ENCODE data around the gene PDK2. TPM values are rescaled to one million over a fixed set of nuclear protein-coding genes. Genes with fewer than 3 reads are reported as not detected.

Gene PDK2
- total RNA-seq, 2 experiments from 2014 or later = 9.8 to 16.2 TPM

- H3K27ac Mint-ChIP-seq = no peak overlapping the region
- POLR2A ChIA-PET = no interaction called here
- no peaks in the 10 kb centered on the region for H3K9me3 Mint-ChIP-seq (ENCODE audit: low read depth)
- no peaks in the 10 kb centered on the region for H3K4me1 Mint-ChIP-seq
- ATAC-seq (no peak), DNase-seq (no peak)
- H3K36me3 Mint-ChIP-seq (ENCODE audit: low read depth) = no peaks in the 10 kb centered on the region
- CTCF ChIA-PET = interaction anchor here (0.9 to 2.4 kb wide), 2 partner anchors 17 to 23 kb away, joined by 3 to 13 read pairs; no protein-coding TSS in a partner anchor
- no peak overlapping the region for H3K4me3 Mint-ChIP-seq
- H3K27me3 Mint-ChIP-seq = peaks cover 6% of the 10 kb centered on the region
- intact Hi-C loops (cut with DNase I, micrococcal nuclease) = no loop called here
Measured at GRCh38 chr17:50110591-50111349, 15.6 kb downstream of the PDK2 start.

GRCh38 chr17:50111673-50112655 is 16.8 kb downstream of the PDK2 start:
- Mint-ChIP-seq H3K36me3 (ENCODE audit: low read depth) (no peaks in the 10 kb centered on the region), H3K4me1 (peaks cover 3% of the 10 kb centered on the region), H3K4me3 (no peak overlapping the region), H3K27me3 (peaks cover 14% of the 10 kb centered on the region), H3K9me3 (ENCODE audit: low read depth) (no peaks in the 10 kb centered on the region), H3K27ac (no peak overlapping the region)
- intact Hi-C loops (cut with DNase I, micrococcal nuclease) = no loop called here
- DNase-seq (no peak), ATAC-seq (no peak)
- CTCF ChIA-PET = interaction anchor here (0.5 to 2.4 kb wide), 8 partner anchors 15 to 231 kb away, joined by 3 to 13 read pairs (median 3); no protein-coding TSS in a partner anchor
- POLR2A ChIA-PET = interaction anchor here (0.6 kb wide), 1 partner anchor 92 kb away, joined by 3 read pairs; no protein-coding TSS in a partner anchor

DNA sequence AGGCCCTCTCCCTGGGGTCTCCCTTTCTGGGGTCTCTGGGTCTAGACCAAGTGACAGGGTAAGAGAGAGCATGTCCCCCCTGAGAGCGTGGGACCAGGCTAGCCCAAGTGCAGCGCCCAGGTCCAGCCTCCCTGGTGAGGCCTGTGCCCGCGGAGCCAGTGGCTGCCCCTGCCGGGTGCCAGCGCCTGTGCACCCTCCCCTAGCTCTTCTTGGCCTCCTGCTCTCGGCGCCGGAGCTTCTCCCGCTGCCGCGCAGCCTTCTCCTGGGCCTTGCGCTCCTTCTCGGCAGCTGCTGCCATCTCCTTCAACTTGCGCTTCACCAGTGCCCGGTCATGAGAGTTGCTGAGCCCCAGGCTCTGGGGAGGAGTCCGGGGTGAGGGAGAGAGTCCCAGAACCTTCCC is 17.5 kb downstream of the PDK2 start:
- no peak overlapping the region for H3K27ac Mint-ChIP-seq
- no peak for DNase-seq
- ATAC-seq = no peak
- no peaks in the 10 kb centered on the region for H3K9me3 Mint-ChIP-seq (ENCODE audit: low read depth)
- H3K27me3 Mint-ChIP-seq = peaks cover 18% of the 10 kb centered on the region
- POLR2A ChIA-PET = no interaction called here
- CTCF ChIA-PET = interaction anchor here (0.5 to 2.4 kb wide), 7 partner anchors 14 to 232 kb away, joined by 3 to 13 read pairs (median 3); no protein-coding TSS in a partner anchor
- intact Hi-C loops (cut with DNase I, micrococcal nuclease) = no loop called here
- H3K36me3 Mint-ChIP-seq (ENCODE audit: low read depth) = no peaks in the 10 kb centered on the region
- peaks cover 7% of the 10 kb centered on the region for H3K4me1 Mint-ChIP-seq
- no peak overlapping the region for H3K4me3 Mint-ChIP-seq

GRCh38 chr17:50113624-50114320 is 18.6 kb downstream of the PDK2 start:
- ChIA-PET POLR2A (no interaction called here), CTCF (interaction anchor here (0.6 to 3.8 kb wide), 6 partner anchors 19 to 284 kb away, joined by 3 to 42 read pairs (median 6); partner anchors contain the start of gene PDK2)
- no peaks in the 10 kb centered on the region for H3K9me3 Mint-ChIP-seq (ENCODE audit: low read depth)
- intact Hi-C loops (cut with DNase I, micrococcal nuclease) = no loop called here
- H3K4me1 Mint-ChIP-seq = peaks cover 7% of the 10 kb centered on the region
- DNase-seq (no peak), ATAC-seq (no peak)
- no peak overlapping the region for H3K27ac Mint-ChIP-seq
- H3K27me3 Mint-ChIP-seq = peaks cover 22% of the 10 kb centered on the region
- no peaks in the 10 kb centered on the region for H3K36me3 Mint-ChIP-seq (ENCODE audit: low read depth)
- H3K4me3 Mint-ChIP-seq = no peak overlapping the region

GRCh38 chr17:50114401-50114800 is 19.2 kb downstream of the PDK2 start:
- POLR2A ChIA-PET = no interaction called here
- Mint-ChIP-seq H3K36me3 (ENCODE audit: low read depth) (no peaks in the 10 kb centered on the region), H3K9me3 (ENCODE audit: low read depth) (no peaks in the 10 kb centered on the region), H3K27me3 (peaks cover 27% of the 10 kb centered on the region), H3K4me1 (peaks cover 7% of the 10 kb centered on the region), H3K4me3 (no peak overlapping the region), H3K27ac (no peak overlapping the region)
- no peak for DNase-seq
- CTCF ChIA-PET = interaction anchor here (0.9 to 3.8 kb wide), 13 partner anchors 9 to 167 kb away, joined by 3 to 42 read pairs (median 4); partner anchors contain the start of gene PDK2
- ATAC-seq = no peak
- intact Hi-C loops (cut with DNase I, micrococcal nuclease) = no loop called here

DNA sequence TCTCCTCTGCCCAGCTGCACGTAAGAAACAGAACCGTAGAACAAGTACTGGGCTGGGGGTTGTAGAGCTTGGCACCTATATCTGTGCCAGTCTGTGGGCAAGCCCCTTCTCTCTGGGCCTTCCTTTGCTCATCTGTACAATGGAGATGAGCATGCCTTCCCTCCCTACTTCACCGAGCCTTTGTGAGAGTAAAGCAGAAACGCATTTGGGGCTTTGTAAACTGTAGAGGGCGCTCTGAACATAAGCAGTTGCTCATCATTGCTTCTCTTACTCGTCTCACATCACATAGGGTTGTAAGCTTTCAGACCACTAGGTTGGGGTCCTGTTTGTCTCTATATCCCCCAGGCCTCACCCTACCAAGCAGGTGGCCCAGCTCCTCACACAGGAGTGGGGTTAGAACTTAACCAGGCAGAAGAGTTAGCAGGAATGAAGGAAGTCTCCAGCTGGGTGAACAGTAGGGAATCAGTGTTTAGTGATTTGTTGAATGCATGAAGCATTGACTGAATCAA is 19.8 kb downstream of the PDK2 start:
- ATAC-seq (peak; percentile 76), DNase-seq (peak; percentile 65)
- no peak overlapping the region for H3K4me3 Mint-ChIP-seq
- H3K27ac Mint-ChIP-seq = no peak overlapping the region
- H3K27me3 Mint-ChIP-seq = peaks cover 31% of the 10 kb centered on the region
- ChIA-PET POLR2A (no interaction called here), CTCF (interaction anchor here (0.5 to 3.8 kb wide), 20 partner anchors 8 to 1382 kb away, joined by 3 to 42 read pairs (median 4); partner anchors contain the start of genes ITGA3 and PDK2)
- intact Hi-C loops (cut with DNase I, micrococcal nuclease) = loop anchor here (1.0 to 5.0 kb wide), 2 partner anchors 46 to 47 kb away; no protein-coding TSS in a partner anchor
- H3K4me1 Mint-ChIP-seq = peaks cover 7% of the 10 kb centered on the region
- H3K9me3 Mint-ChIP-seq (ENCODE audit: low read depth) = no peaks in the 10 kb centered on the region
- no peaks in the 10 kb centered on the region for H3K36me3 Mint-ChIP-seq (ENCODE audit: low read depth)

- Mint-ChIP-seq H3K9me3 (ENCODE audit: low read depth) (no peaks in the 10 kb centered on the region), H3K36me3 (ENCODE audit: low read depth) (no peaks in the 10 kb centered on the region), H3K27ac (no peak overlapping the region), H3K4me3 (no peak overlapping the region), H3K4me1 (peaks cover 7% of the 10 kb centered on the region), H3K27me3 (peaks cover 31% of the 10 kb centered on the region)
- DNase-seq = no peak
- intact Hi-C loops (cut with DNase I, micrococcal nuclease) = loop anchor here (1.0 to 5.0 kb wide), 3 partner anchors 46 to 181 kb away; no protein-coding TSS in a partner anchor
- no peak for ATAC-seq
- ChIA-PET CTCF (interaction anchor here (0.5 to 3.8 kb wide), 16 partner anchors 8 to 320 kb away, joined by 3 to 42 read pairs (median 4); partner anchors contain the start of genes ITGA3 and PDK2), POLR2A (no interaction called here)
Measured at GRCh38 chr17:50115756-50116155, 20.6 kb downstream of the PDK2 start.

- H3K36me3 Mint-ChIP-seq (ENCODE audit: low read depth) = no peaks in the 10 kb centered on the region
- H3K27me3 Mint-ChIP-seq = peaks cover 31% of the 10 kb centered on the region
- intact Hi-C loops (cut with DNase I, micrococcal nuclease) = loop anchor here (1.0 to 5.0 kb wide), 3 partner anchors 45 to 179 kb away; no protein-coding TSS in a partner anchor
- DNase-seq = peak; percentile 83
- ChIA-PET CTCF (interaction anchor here (0.7 to 3.8 kb wide), 18 partner anchors 9 to 158 kb away, joined by 3 to 42 read pairs (median 4); partner anchors contain the start of genes COL1A1, PDK2 and SAMD14), POLR2A (interaction anchor here (1.1 kb wide), 1 partner anchor 23 kb away, joined by 4 read pairs; no protein-coding TSS in a partner anchor)
- peak; percentile 88 for ATAC-seq
- peak overlapping the region; percentile 17 for H3K4me3 Mint-ChIP-seq
- no peak overlapping the region for H3K27ac Mint-ChIP-seq
- H3K9me3 Mint-ChIP-seq (ENCODE audit: low read depth) = no peaks in the 10 kb centered on the region
- peaks cover 7% of the 10 kb centered on the region for H3K4me1 Mint-ChIP-seq
Measured at GRCh38 chr17:50117202-50118051, 22.3 kb downstream of the PDK2 start.

- no peak for ATAC-seq
Measured at GRCh38 chr17:50118076-50118827, 23.1 kb downstream of the PDK2 start.

More at GRCh38 chr17:50118076-50118827, 23.1 kb downstream of the PDK2 start:
- Mint-ChIP-seq H3K9me3 (ENCODE audit: low read depth) (no peaks in the 10 kb centered on the region), H3K27ac (no peak overlapping the region), H3K4me3 (no peak overlapping the region), H3K4me1 (peaks cover 7% of the 10 kb centered on the region), H3K27me3 (peaks cover 31% of the 10 kb centered on the region), H3K36me3 (ENCODE audit: low read depth) (no peaks in the 10 kb centered on the region)
- ChIA-PET POLR2A (no interaction called here), CTCF (interaction anchor here (0.7 to 2.2 kb wide), 12 partner anchors 9 to 179 kb away, joined by 3 to 9 read pairs (median 4); partner anchors contain the start of gene SAMD14)
- no peak for DNase-seq
- intact Hi-C loops (cut with DNase I, micrococcal nuclease) = loop anchor here in 1 of 2 experiments (5.0 kb wide), 1 partner anchor 44 kb away; no protein-coding TSS in a partner anchor
